ENCODE results near the gene SMCHD1.
A peak's percentile ranks its signal among the peaks of the same experiment; 100 is the strongest.

The SMCHD1 gene

GRCh38 chr18:2641638-2642037 is 13.9 kb upstream of the SMCHD1 start:
- TF ChIP-seq, protein P1, sequence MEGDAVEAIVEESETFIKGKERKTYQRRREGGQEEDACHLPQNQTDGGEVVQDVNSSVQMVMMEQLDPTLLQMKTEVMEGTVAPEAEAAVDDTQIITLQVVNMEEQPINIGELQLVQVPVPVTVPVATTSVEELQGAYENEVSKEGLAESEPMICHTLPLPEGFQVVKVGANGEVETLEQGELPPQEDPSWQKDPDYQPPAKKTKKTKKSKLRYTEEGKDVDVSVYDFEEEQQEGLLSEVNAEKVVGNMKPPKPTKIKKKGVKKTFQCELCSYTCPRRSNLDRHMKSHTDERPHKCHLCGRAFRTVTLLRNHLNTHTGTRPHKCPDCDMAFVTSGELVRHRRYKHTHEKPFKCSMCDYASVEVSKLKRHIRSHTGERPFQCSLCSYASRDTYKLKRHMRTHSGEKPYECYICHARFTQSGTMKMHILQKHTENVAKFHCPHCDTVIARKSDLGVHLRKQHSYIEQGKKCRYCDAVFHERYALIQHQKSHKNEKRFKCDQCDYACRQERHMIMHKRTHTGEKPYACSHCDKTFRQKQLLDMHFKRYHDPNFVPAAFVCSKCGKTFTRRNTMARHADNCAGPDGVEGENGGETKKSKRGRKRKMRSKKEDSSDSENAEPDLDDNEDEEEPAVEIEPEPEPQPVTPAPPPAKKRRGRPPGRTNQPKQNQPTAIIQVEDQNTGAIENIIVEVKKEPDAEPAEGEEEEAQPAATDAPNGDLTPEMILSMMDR (conservative IDR thresholded peaks at IDR 0.05; ENCODE audit: low read depth), result no peak
- CTCF ChIA-PET, result interaction anchor here (0.7 kb wide), 1 partner anchor 1954 kb away, joined by 4 read pairs; no protein-coding TSS in a partner anchor
- H3K27ac ChIP-seq, result no peak overlapping the region
- POLR2A ChIA-PET (ENCODE audit: low non-redundant PET), result interaction anchor here (0.5 kb wide), 1 partner anchor 9 kb away, joined by 9 read pairs; no protein-coding TSS in a partner anchor
- peak; percentile 16 for DNase-seq (ENCODE audit: low spot score)

GRCh38 chr18:2642771-2643170 is 12.8 kb upstream of the SMCHD1 start:
- CTCF ChIA-PET, result no interaction called here
- POLR2A ChIA-PET (ENCODE audit: low non-redundant PET), result no interaction called here
- no peak for DNase-seq (ENCODE audit: low spot score)
- no peak overlapping the region for H3K27ac ChIP-seq
- TF ChIP-seq, protein P1 (conservative IDR thresholded peaks at IDR 0.05; ENCODE audit: low read depth), result no peak

- TF ChIP-seq, protein P1 (conservative IDR thresholded peaks at IDR 0.05; ENCODE audit: low read depth), result no peak
- no peak for DNase-seq (ENCODE audit: low spot score)
- no peak overlapping the region for H3K27ac ChIP-seq
- POLR2A ChIA-PET (ENCODE audit: low non-redundant PET), result no interaction called here
- CTCF ChIA-PET, result no interaction called here
Observed at GRCh38 chr18:2644535-2644934, 11.0 kb upstream of the SMCHD1 start.

DNA sequence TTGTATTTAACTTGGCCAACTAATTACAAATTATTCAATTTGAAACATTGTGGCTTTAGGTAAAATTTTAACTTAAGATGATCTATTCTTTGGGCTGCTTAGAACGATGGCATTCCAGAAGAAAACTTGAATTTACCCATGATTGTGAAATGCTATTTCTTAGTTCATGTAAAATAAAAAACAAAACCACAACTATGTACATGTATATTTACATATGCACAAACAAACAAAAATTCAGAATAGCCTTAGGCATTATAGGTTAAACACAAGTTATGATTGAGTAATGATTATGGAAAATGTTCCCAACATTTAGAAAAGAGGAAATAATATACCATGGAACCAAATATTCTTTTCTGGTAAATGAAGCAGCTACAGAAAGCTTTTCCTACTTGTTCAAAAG is 3.5 kb upstream of the SMCHD1 start:
- TF ChIP-seq, protein P1 (conservative IDR thresholded peaks at IDR 0.05; ENCODE audit: low read depth), result no peak
- CTCF ChIA-PET, result no interaction called here
- POLR2A ChIA-PET (ENCODE audit: low non-redundant PET), result no interaction called here
- H3K27ac ChIP-seq, result no peak overlapping the region
- DNase-seq (ENCODE audit: low spot score), result no peak

DNA sequence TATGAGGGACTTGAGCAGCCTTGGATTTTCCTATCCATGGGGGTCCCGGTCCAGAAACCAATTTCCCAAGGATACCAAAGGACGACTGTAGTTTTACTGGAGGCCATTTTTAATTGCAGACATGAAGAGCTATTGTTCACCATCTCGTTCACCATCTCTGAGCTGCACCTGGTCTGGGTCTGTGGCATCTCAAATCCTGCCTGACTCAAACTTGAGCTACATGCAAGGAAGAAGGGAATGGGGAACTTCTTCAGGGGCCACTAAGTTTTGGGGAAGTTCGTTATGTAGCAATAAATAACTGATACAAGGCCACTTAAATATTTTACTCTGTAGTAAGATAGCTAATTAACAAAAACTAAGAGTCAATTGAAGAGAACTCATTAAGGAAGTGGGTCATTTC is 2.1 kb upstream of the SMCHD1 start:
- ChIA-PET POLR2A (ENCODE audit: low non-redundant PET) (no interaction called here), CTCF (interaction anchor here (0.5 kb wide), 1 partner anchor 15 kb away, joined by 3 read pairs; no protein-coding TSS in a partner anchor)
- no peak for DNase-seq (ENCODE audit: low spot score)
- no peak overlapping the region for H3K27ac ChIP-seq
- TF ChIP-seq, protein P1 (conservative IDR thresholded peaks at IDR 0.05; ENCODE audit: low read depth), result no peak

GRCh38 chr18:2654169-2654927 is 1.2 kb upstream of the SMCHD1 start:
- TF ChIP-seq, protein P1 (conservative IDR thresholded peaks at IDR 0.05; ENCODE audit: low read depth), result no peak
- peak overlapping the region; percentile 97 for H3K27ac ChIP-seq
- DNase-seq (ENCODE audit: low spot score), result no peak
- CTCF ChIA-PET, result interaction anchor here (0.5 kb wide), 1 partner anchor 16 kb away, joined by 3 read pairs; no protein-coding TSS in a partner anchor
- POLR2A ChIA-PET (ENCODE audit: low non-redundant PET), result no interaction called here

Data from RWPE1 (cell line).